Measurements from ENCODE around the gene RTN4IP1.

Gene RTN4IP1

GRCh38 chr6:106546261-106546690 is 83.0 kb downstream of the RTN4IP1 start:
- no peak overlapping the region for H3K4me3 ChIP-seq (ENCODE audit: low read depth, low read length, poor library complexity, severe bottlenecking)
- no peak overlapping the region for H3K9ac ChIP-seq (ENCODE audit: low read length)
- no peak overlapping the region for H3K4me2 ChIP-seq (ENCODE audit: low read length)
- no peaks in the 10 kb centered on the region for H3K9me2 ChIP-seq (ENCODE audit: low read depth, low read length)
- peaks cover 59% of the 10 kb centered on the region for H3K36me3 ChIP-seq (ENCODE audit: insufficient read depth, low read length)
- H2AFZ ChIP-seq (ENCODE audit: low read length), result no peak overlapping the region
- TF ChIP-seq CTCF (IDR thresholded peaks at IDR 0.05; ENCODE audit: low read length), result no peak
- TF ChIP-seq EZH2 (IDR thresholded peaks at IDR 0.05; ENCODE audit: borderline replicate concordance, low read length), result no peak
- H3K4me1 ChIP-seq (ENCODE audit: insufficient read depth, low read length, severe bottlenecking), result peaks cover 23% of the 10 kb centered on the region
- H3K27me3 ChIP-seq (ENCODE audit: insufficient read depth, low read length), result no peaks in the 10 kb centered on the region
- H4K20me1 ChIP-seq (ENCODE audit: insufficient read depth, low read length), result no peaks in the 10 kb centered on the region
- H3K79me2 ChIP-seq (ENCODE audit: insufficient read depth, low read length), result no peaks in the 10 kb centered on the region
- H3K27ac ChIP-seq (ENCODE audit: low read depth, low read length, poor library complexity, severe bottlenecking), result peak overlapping the region; percentile 26
- H3K9me3 ChIP-seq (ENCODE audit: low read length), result no peaks in the 10 kb centered on the region
- no peaks in the 10 kb centered on the region for H3F3A ChIP-seq (ENCODE audit: insufficient read depth, low read length)

GRCh38 chr6:106540907-106541306 is 88.4 kb downstream of the RTN4IP1 start:
- H3K36me3 ChIP-seq (ENCODE audit: insufficient read depth, low read length), result peaks cover 35% of the 10 kb centered on the region
- H4K20me1 ChIP-seq (ENCODE audit: insufficient read depth, low read length), result no peaks in the 10 kb centered on the region
- H3F3A ChIP-seq (ENCODE audit: insufficient read depth, low read length), result no peaks in the 10 kb centered on the region
- H3K9ac ChIP-seq (ENCODE audit: low read length), result no peak overlapping the region
- H2AFZ ChIP-seq (ENCODE audit: low read length), result no peak overlapping the region
- H3K27ac ChIP-seq (ENCODE audit: low read depth, low read length, poor library complexity, severe bottlenecking), result no peak overlapping the region
- H3K9me3 ChIP-seq (ENCODE audit: low read length), result no peaks in the 10 kb centered on the region
- H3K79me2 ChIP-seq (ENCODE audit: insufficient read depth, low read length), result no peaks in the 10 kb centered on the region
- H3K9me2 ChIP-seq (ENCODE audit: low read depth, low read length), result no peaks in the 10 kb centered on the region
- no peaks in the 10 kb centered on the region for H3K27me3 ChIP-seq (ENCODE audit: insufficient read depth, low read length)
- no peak overlapping the region for H3K4me2 ChIP-seq (ENCODE audit: low read length)
- no peak for TF ChIP-seq EZH2 (IDR thresholded peaks at IDR 0.05; ENCODE audit: borderline replicate concordance, low read length)
- TF ChIP-seq CTCF (IDR thresholded peaks at IDR 0.05; ENCODE audit: low read length), result no peak
- peaks cover 14% of the 10 kb centered on the region for H3K4me1 ChIP-seq (ENCODE audit: insufficient read depth, low read length, severe bottlenecking)
- H3K4me3 ChIP-seq (ENCODE audit: low read depth, low read length, poor library complexity, severe bottlenecking), result no peak overlapping the region

GRCh38 chr6:106540432-106540831 is 88.9 kb downstream of the RTN4IP1 start:
- TF ChIP-seq EZH2 (IDR thresholded peaks at IDR 0.05; ENCODE audit: borderline replicate concordance, low read length) (no peak), CTCF (IDR thresholded peaks at IDR 0.05; ENCODE audit: low read length) (no peak)
- H3K4me3 ChIP-seq (ENCODE audit: low read depth, low read length, poor library complexity, severe bottlenecking), result no peak overlapping the region
- no peak overlapping the region for H3K27ac ChIP-seq (ENCODE audit: low read depth, low read length, poor library complexity, severe bottlenecking)

More at GRCh38 chr6:106540432-106540831, 88.9 kb downstream of the RTN4IP1 start:
- Histone ChIP-seq H3K4me1 (ENCODE audit: insufficient read depth, low read length, severe bottlenecking) (peaks cover 13% of the 10 kb centered on the region), H3K36me3 (ENCODE audit: insufficient read depth, low read length) (peaks cover 33% of the 10 kb centered on the region), H4K20me1 (ENCODE audit: insufficient read depth, low read length) (no peaks in the 10 kb centered on the region), H3K4me2 (ENCODE audit: low read length) (no peak overlapping the region; the same call in 1 of the 2 replicates), H2AFZ (ENCODE audit: low read length) (no peak overlapping the region), H3K9me3 (ENCODE audit: low read length) (no peaks in the 10 kb centered on the region), H3K79me2 (ENCODE audit: insufficient read depth, low read length) (no peaks in the 10 kb centered on the region), H3F3A (ENCODE audit: insufficient read depth, low read length) (no peaks in the 10 kb centered on the region), H3K9me2 (ENCODE audit: low read depth, low read length) (no peaks in the 10 kb centered on the region), H3K27me3 (ENCODE audit: insufficient read depth, low read length) (no peaks in the 10 kb centered on the region), H3K9ac (ENCODE audit: low read length) (peak overlapping the region; percentile 25; the same call in 1 of the 2 replicates)
